ENCODE measurements around the gene MS4A4E.
"Not testable (repeated sequence)": the region's sequence is repeated elsewhere in the genome, so short reads cannot be mapped to it uniquely, and the experiment has no call there.

MS4A4E gene

DNA sequence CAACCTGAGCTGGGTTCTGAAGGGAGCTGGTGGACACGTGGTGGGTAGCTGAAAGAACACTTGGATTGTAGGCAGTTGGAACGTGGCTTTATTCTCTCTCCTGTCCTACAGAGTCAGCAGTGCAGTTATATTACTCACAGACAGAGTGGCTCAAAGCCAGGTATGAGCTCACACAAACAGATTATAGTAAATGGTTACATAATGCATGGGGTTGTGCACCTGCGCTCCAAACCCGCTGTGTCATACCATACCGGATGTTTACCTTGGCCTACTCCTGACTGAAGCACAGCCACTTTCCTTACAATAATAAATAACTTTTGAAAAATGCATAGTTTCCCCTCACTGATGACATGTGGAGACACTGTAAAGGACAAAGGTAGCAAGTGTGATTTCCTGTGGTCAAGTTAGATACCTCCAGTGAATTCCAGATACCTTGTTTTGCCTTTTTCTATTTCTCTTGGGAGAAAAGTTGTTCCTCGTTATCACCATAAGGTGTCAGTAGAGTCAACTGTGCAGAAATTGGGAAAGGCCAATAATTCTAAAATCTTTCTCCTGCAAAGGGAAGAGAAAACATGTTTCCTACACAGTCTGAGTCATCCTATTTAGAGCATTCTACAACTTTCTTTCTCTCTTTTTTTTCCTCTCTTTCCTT is 73.5 kb downstream of the MS4A4E start:
- no peak for DNase-seq

DNA sequence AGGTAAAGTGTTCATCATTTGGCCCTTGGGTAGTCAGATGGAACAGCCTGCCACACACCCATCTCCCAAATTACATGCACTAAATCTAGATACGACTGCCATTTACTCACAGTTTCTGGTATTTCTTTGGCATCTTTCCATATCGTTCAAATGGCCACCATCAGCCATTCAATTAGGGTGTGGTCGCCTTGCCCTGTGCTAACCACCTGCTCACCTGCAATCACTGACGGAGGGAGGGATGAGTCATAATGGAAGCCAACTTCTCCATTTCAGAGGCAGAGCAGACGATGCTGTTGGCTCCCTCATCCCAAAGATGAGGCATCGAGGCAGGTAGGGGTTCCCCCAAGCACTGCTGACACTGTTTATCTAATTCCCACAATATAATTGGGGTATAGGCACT is 74.6 kb downstream of the MS4A4E start:
- DNase-seq: no peak

DNA sequence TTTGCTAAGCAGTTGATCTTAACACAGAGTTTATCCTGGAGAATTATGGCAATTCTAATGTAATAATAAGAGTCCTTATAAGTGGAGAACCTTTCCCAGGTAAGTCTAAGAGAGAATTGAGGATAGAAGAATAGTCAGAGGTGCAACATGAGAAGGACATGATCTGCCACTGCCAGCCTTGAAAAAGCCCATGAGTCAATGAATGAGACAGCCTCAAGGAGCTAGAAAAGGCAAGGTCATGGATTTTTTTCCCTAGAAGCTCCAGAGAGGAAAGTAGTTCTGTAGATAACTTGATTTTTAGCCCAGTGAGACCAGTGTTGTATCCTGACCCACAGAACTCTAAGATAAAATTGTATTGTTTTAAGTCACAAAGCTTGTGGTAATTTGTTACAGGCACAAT is 77.0 kb downstream of the MS4A4E start:
- DNase-seq: no peak

DNA sequence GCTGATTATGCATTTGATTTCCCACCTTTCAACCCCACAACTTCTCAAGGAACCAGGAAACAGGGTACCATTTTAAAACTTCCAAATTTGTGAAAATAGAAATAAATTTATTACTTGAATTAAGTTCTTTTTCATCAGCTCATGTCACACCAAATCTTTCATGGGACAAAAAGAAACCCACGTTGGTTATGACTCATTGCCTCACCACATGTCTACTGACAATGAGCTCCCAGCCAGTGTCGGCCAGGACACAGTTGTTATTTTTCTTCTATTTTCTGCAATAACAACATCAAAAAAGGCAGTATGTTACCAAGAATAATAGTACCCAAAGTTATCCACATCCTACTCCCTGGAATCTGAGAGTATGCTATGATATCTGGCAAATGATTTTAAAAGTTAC is 77.4 kb downstream of the MS4A4E start:
- no peak for DNase-seq

DNA sequence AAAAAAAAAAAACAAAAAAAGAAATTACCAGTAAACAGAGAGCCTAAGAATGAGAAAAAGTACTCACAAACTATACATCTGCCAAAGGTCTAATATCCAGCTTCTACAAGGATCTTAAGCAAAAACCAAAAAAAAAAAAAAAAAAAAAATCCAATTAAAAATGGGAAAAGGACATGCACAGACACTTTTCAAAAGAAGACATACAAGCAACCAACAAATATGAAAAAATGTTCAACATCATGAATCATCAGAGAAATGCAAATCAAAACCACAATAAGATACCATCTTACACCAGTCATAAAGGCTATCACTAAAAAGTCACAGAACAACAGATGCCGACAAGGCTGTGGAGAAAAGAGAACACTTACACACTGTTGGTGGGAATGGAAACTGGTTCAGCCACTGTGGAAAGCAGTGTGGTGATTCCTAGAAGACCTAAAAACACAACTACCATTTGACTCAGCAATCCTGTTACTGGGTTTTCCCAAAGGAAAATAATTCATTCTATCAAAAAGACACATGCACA is 78.3 kb downstream of the MS4A4E start:
- no peak for DNase-seq

DNA sequence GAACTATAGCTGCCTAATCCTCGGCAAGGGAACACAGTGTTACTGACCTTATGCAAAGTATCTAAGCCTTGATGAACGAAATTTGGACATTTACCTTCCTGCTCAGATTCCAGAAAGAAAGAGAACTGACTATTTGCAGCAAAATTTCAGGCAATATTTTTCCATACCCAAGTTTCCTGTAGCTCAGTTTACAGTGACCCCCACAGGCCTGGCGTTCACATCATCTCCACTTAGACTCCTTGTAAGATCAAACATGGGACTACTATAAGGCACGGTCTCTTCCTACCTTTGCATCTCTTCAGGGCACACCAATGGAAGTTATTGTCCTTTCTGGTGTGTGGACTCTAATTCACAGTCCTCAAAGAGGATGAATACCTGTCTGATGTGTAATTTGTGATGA is 81.2 kb downstream of the MS4A4E start:
- no peak for DNase-seq

DNA sequence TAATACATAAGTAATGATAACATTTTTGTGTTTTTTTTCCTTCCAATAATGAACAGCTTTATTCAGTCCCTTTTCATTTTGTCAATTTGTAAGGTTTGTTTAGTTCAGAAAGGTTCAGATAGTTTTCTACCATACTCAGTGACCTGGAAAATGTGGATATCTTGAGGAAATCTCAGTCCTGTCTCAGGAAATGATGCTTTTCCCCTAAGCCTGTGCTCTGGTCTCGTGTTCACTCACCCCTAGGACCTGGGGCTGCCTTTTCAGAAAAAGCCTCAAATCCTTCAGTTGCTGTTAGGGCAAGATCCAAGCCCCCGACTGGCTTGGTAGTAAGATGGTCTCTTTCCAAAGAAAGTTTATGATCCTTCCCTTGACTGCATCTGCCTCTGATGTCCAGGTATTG is 81.8 kb downstream of the MS4A4E start:
- no peak for DNase-seq

DNA sequence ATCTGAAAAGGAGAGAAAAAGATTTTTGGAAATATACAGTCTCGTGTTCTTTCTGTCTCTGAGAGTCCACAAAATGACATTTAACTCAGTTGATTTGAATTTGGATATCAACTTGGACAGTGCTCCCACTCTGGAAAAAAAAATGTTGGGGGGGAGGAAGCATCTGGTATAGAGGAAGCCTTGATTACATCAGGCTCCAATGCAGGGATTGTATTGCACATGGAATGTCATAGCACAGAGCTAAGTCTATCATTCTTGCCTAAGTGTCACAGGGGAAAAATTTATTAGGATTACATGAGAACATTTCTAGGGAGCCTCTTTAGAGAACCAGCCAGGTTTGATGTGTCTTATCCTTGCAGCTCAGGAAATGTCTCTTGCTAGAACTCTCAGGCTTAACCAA is 83.1 kb downstream of the MS4A4E start:
- no peak for DNase-seq

DNA sequence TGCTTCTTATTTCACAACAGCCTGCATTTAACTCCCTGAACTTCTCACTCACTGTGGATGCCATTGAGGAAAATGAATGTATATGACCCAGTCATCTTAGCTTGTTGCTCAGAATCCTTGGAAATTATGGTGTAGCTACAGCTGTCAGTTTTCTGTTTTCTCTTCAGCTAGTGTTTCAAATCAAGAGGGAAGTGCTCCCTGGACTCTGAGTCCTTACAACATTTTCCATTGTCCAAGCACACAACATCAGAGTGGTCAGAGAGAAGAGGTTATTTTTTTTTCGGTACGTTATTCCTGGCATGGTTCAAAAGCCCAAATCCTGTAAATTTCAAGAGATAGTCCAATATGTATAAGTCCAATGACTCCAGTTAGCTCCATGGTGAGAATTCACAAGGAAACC is 83.7 kb downstream of the MS4A4E start:
- no peak for DNase-seq

DNA sequence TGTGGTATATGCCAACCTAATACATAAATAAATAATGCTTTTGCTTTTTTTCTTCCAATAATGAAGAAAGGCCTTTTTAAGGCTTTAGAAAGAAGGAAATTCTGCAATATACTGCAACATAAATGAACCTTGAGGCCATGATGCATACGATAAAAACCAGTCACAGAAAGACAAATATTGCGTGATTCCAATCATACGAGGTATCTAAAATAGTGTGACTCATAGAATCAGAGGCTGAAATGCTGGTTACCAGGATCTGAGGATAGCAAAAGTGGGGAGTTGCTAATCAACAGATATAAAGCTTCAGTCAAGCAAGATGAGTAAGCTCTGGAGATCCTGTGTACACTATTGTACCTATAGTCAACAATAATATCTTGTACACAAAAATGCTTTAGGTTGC is 84.3 kb downstream of the MS4A4E start:
- DNase-seq: no peak

DNA sequence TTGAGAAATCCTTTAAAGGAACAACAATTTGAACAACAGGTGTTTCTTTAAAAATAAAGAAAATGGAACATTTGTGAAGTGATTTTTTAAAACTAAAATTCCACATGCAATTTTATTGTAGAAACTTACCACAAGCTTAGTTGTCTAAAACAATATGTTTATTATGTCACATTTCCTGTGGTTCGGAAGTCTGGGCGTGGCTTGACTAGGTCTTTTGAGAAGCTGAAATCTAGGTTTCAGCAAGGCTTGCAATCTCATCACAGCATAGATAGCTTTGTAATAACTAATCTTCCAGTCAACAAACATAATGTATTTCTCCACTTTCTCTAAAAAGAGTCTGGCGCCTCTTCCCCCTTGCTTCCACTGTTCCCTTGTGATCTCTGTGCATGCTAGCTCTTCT is 87.0 kb downstream of the MS4A4E start:
- no peak for DNase-seq

DNA sequence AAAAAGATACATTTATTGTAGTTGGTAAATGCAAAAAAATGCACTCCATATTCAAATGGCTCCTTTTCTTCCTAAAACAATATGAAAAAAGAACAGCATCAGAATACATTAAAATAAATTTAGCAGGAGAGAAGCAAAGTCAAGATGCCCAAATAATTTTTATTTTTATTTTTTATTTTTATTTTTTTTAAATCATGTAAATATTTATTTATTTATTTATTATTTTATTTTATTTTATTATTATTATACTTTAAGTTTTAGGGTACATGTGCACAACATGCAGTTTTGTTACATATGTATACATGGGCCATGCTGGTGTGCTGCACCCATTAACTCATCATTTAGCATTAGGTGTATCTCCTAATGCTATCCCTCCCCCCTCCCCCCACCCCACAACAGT is 90.2 kb downstream of the MS4A4E start:
- not testable (repeated sequence) for DNase-seq

DNA sequence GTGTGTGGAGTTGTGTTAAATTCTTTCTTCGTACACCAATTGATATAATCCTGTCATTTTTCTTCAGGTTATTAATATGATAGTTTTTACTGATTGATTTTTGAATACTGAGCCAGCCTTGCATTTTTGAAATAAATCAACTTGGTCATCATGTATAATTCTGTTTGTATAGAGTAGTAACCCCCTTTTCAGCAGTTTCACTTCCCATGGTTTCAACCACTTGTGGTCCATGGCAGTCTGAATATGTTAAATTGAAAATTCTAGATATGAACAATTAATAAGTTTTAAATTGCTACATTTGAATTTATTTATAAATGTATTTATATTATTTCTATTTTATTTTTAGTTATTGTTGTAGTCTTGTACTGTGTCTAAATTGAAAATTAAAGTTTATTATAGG is 92.7 kb downstream of the MS4A4E start:
- no peak for DNase-seq
